NCI-H1105 treated with DMSO at 0.1 percent for 48 hours (cell line): ENCODE measurements around the gene XPC.

Experiments
- DNase-seq: peaks from one replicate; lab custom pipeline; 2025; lab: John Stamatoyannopoulos, UW

The XPC gene

DNA sequence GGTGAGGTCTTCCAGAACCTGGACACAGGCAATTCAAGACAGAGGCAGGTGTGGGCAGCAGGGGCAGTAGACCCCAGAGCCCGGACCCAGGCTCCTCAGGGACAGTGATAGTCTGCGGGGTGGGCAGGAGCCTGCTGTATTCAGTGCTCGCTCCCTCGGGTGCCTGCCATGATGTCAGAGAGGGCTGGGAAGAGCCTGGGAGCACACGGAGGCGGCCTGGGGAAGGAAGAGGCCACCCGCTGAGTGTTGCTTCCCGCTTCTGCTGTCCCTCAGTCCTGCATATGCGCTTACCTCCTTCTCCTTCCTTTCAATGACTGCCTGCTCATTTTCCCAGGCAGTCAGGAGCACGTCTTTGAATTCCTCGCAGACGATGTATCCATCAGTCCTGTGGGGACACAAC, 30.8 kb downstream of the XPC start:
- DNase-seq: no peak

DNA sequence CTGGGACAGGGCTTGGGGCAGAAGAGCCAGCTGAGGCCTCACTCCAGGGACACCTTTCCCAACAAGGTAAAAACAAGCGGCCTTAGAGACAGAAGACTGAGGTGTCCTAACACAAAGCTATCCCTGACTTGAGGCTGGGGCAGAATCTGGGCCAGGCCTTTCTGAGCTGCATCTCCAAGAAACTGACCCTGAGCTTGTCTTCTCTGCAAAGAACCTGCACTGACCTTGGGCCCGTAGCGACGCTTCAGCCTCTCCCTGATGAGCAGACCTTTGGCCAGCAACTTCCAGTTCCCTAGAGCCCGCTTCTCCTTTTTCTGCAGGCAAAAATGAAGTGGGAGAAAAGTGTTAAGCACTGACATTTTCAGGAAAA, 31.4 kb downstream of the XPC start:
- no peak for DNase-seq

DNA sequence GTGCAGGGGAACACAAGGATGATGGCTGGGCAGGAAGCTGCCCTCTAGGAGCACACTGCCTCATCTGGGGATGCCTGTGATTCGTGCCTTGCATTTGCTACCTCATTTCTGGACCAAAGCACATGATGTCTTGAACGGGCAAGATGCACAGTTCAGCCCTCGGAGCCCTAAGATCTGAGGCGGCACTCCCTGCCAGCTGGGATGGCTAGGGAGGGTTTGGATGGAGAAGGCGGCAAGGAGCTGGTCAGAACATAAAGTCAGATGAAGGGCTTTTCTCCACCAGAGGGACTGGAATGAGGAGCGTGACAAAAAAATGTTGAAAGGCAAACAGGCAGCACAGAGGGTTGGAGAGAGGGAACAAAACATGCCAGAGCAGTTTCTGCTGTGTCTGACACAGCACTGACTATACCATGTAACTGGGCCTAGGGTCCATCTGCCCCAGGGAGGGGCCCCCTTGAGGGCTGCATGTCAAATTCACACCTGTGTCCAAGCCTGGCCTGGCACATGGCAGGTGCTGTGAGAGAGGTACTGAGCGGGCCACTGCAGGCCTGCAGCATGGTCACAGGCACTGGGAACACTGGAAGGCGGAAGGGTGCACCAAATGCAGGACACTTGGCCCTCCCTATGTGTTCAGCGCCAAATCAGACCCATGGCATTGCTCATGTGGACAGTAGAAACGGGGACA, 31.9 kb downstream of the XPC start:
- DNase-seq: no peak

DNA sequence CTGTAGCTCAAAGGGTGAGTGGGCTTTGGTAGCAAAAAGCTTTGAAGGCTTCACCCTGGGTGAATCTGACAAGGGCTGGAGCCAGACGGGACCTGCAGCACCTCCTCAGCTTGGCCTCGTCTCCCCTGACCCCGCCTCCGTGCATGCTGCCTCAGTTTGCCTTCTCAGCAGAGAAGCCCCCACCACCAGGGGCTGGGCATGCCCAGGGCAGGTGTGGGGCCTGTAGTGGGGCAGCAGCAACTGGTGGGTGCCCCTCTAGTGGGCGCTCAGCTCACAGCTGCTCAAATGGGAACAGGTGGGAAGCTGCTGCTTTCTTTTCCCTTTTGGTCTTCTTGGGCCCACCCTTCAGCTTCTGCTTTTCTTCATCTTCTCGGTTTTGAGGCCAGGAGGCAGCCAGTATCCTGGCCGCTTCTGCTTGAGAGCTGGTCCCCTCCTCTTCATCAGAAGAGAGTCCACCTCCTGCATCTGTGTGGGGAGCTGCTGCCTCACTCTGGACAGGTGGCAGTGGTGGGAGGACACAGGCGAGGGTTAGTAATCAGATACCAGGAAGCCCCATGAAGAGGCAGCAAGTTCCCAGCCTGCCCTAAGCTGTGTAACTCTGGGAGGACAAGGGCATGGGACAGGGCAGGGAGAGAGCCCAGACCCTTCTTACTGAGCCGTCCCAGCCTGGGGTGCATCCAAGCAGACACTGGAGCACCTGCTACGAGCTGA, 32.6 kb downstream of the XPC start:
- no peak for DNase-seq

DNA sequence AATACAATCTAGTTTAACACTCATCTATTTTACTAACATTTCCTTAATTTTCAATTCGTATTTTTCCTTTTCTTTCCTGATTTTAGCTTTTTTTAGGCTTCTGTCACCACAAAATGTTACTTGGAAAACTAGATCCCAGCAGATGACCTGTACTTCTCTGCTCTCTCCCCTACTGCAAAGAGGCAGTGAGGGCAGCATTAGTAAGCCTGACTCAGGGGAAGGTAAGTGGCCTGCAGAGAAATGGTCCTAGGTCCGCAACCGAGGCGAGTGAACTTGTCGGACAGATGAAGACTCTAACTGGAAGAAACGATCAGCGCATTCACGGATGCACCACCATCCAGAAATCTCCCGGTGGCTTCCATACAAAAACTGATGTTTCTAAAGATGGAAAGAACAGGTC, 33.2 kb downstream of the XPC start:
- DNase-seq: no peak

DNA sequence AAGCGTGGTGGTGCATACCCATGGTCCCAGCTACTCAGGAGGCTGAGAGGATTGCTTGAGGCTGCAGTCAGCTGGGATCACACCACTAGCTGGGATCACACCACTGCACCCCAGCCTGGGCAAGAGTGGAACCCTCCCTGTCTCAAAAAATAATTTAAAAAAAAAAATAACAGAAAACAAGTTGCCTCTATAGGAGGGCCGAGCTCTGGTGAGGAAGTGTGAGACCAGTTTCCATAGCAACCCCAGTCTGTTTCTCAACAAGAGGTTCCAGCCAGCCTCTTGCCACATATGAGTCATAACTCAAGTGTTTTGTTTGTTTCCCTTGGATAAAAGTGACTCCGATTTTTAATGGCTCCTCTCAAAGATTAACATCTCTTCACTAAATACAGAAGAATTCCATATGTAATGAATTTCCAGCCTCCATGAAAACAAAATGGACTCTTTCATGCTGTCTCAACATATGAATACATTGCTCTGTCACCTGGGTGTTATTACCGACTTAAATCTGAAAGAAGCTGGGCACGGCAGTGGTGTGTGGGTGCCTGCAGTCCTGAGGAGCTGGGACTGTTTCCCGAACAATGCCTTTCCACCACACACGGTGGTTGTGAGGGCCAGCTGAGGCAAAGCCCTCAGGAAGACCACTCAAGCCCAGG, 33.9 kb downstream of the XPC start:
- peak; percentile 76 for DNase-seq

DNA sequence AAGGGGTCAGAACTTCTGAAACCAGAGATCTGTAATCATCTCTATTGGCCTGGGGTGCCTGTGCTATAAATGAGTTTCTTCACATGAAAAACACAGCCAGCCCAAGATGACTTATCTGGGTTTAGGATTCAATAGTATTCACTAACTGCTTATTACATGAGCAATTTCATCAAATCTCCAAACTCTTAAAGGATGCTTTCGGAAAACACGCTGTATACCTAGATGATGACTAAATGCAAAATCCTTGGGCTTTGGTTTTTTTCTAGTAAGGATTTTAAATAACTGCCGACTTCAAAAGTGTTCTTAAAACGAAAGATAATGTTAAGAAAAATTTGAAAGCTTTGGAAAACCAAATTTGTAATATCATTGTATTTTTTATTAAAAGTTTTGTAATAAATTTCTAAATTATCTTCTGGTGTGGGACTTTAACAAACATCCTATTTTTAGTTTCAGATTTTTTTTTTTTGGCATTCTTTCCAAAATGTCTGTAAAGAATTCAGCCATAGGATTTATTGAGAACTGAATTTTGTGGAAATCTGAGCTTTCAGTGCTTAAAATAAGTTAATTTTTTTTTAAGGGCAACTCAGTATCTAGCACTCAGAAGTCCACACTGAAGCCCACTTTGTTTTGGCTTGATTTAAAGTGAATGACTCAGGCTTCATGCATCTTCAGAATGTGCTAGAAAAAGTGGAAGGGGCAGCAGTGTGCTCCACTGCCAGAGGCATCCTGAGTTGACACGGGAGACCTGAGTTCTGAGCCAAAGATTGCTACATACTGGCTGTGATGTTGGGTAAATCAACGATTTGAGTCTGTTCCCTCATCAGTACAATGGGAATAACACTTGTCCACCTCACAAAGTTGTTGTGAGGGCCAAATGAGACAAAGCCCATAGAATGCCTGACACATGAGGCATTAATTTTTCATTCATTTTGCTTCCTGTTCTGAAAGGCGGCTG, 34.9 kb downstream of the XPC start:
- no peak for DNase-seq

DNA sequence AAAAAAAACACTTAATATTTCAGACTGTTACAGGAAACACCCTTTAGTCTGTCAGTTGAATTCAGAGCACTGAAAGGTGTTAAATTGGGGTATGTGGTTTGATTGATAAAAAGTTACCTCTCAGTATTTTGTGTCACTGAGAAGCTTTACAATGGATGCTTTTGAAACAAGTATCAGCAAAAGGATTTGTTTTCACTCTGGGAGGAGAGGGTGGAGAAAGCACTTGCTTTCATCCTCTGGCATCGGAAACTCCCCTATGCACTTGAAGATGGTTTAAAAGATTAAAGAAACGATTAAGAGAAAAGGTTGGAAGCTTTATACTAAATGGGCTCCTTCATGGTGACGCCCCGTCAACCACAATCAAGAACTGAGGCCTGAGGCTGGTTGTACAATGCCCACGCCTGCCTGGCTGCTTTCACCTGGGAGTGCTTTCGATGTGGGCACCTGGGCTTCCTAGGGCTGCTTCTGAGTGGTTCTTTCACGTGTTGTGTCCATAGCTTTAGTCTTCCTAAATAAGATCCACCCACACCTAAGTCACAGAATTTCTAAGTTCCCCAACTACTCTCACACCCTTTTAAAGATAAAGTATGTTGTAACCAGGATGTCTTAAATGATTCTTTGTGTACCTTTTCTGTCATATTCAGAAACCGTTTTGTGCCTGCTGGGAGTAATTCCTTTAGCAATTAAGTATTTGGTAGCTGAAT, 35.7 kb downstream of the XPC start:
- no peak for DNase-seq

DNA sequence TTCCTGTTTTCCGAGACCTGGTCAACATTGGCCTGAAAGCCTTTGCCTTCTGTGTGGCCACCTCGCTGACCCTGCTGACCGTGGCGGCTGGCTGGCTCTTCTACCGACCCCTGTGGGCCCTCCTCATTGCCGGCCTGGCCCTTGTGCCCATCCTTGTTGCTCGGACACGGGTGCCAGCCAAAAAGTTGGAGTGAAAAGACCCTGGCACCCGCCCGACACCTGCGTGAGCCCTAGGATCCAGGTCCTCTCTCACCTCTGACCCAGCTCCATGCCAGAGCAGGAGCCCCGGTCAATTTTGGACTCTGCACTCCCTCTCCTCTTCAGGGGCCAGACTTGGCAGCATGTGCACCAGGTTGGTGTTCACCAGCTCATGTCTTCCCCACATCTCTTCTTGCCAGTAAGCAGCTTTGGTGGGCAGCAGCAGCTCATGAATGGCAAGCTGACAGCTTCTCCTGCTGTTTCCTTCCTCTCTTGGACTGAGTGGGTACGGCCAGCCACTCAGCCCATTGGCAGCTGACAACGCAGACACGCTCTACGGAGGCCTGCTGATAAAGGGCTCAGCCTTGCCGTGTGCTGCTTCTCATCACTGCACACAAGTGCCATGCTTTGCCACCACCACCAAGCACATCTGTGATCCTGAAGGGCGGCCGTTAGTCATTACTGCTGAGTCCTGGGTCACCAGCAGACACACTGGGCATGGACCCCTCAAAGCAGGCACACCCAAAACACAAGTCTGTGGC, 36.6 kb downstream of the XPC start:
- DNase-seq: no peak

DNA sequence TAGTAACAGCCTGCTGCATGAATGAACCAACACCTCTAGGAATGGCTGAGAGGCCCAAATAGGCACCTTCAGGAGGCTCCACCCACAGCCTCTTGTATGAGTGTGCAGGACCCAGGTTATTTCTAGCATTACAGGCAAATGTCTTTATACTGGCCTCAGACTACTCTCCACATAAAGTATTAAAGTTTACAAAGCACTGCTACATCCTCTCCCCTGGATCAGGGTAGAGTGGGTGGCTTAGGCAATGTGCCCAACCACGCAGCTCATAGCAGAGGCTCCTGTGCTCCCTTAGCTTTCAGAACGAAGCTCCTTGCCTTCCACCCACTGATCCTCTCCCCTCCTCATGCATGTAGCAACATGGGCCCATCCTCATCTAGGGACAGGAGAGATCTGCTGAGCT, 37.3 kb downstream of the XPC start:
- no peak for DNase-seq

DNA sequence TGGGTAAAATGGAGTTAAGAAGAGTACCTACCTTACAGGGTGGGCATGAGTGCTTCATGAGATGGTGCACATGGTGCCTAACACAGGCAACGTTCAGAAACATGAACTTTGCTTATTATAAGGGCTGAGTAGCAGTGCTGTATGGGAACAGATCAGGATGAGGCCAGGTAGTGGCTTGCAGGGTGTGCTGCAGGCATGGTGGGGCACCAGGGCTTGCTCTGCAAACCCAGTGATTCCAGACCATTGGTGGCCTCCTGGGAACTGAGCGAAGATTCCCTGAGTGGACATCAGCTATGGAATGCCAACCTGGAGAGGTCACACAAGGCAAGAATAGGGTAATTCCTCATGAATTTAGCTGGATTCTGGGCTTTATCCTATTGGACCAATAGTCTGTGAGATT, 37.7 kb downstream of the XPC start:
- DNase-seq: no peak

DNA sequence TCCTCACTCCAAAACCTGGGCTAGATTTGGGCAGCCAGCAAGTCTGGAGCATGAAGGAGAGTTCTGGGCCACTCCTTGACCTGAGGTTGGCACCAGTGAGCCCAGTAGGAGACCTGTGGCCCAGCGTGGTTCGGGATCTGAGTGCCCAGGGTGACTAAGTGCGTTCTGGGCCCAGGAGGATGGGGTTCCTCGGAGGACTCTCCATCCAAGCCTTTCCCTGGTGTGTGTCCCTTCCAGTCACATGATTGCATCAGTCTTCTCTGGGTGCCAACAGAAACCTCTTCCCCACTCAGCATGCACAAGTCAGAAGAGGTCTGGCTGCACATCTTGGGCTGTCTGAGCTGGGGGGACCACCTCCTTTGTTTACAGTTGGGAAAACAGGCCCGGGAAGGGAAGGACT, 38.6 kb downstream of the XPC start:
- no peak for DNase-seq

DNA sequence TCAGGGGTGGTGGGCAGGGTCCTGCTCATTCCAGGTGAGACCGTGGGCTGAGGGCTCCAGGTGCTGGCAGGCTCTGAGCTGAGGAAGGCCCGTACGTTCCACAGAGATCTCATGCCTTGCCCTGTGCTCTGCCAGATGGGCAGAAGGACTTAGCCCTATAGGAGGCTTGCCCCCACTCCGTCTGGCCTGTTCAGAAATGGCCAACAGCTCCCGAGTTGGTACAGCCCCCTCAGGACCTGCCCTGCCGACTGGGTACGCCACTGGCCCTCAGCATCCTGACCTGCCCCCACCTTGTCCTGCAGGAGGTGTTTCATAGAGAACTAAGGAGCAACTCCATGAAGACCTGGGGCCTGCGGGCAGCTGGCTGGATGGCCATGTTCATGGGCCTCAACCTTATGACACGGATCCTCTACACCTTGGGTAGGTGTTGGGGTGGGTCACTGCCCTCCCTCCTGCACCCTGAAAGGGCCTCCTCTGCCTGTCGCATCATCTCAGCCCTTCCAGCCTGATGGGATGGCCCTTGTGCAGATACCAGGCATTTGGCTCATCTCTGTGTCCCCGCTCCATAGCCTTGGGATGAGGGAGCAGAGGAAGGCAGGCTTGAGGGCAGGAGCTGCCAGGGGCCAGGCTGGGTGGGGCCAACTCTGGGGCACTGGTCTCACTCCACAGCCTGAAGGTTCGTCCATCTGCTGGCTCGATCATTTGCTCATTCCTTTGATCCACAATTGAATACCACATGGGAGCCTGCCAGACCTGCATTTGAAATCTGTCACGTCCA, 39.3 kb downstream of the XPC start:
- no peak for DNase-seq

DNA sequence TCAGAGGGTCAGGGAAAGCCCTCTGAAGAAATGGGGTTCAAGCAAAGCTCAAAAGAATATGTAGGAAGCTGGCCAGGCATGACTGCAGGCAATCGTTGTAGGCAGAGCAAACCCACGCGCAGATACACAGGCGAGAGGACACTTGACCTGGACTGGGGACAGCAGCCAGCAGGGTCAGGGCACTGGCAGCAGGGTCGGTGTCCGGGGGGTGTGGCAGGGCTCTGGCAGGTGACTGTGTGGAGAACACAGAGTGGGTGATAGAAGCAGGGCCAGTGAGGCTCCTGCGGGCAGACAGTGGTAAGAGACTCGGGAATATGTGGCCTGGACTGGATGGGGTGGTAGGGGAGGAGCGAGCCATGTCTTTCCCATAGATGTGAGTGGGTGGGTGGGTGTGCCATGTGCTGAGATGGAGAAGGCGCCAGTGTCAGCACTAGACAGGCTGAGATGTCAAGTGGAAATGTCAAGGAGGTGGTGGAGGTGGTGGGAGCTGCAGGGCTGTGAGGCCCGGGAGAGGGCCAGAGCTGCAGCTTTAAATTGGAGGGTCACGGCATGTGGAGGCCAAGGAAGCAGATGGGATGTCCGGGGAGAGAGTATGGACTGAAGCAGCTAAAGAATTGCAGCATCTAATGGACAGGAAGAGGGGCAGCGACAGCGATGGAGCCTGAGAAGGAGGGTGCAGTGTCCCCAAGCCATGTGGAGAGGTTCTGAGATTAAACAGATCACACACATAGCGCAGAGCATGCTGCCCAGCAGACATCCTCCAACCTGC, 40.1 kb downstream of the XPC start:
- no peak for DNase-seq

DNA sequence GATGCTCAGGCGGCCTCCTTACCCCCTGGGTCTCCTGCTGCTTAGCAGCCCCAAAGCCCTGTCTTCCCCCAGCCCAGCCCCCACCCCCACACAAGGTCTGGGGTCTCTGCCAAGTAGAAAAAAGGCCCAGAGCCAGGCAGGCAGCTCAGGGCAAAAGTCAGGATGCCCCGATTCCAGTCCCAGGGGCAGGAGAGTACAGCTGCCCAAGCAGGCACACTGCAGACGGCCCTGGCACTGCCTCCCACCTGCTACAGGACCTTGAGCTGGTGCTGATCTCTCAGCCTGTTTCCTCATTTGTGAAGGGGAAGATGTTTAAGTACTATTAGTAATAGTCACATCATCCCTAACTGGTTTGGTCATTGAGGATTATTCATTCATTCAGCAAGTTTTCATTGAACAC, 41.0 kb downstream of the XPC start:
- DNase-seq: no peak

DNA sequence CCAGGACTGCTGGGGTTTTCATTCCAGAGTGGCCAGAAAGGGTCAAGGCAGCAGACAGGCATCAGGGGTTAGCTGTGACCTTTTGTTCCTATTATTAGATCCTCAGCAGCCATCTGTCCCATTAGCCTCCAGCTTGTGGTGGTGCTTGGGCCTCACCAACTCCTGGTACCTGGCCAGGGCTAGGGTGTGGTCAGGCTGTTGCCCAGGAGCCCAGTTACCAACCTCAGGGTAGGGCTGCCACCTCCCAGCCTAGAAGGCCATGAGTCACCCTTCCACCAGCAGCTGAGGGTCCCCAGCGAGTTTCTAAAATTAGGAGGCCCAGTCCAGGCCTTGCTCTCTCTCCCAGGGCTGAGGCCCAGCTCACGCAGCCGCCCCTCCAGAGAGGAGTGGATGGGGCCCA, 41.4 kb downstream of the XPC start:
- DNase-seq: no peak

DNA sequence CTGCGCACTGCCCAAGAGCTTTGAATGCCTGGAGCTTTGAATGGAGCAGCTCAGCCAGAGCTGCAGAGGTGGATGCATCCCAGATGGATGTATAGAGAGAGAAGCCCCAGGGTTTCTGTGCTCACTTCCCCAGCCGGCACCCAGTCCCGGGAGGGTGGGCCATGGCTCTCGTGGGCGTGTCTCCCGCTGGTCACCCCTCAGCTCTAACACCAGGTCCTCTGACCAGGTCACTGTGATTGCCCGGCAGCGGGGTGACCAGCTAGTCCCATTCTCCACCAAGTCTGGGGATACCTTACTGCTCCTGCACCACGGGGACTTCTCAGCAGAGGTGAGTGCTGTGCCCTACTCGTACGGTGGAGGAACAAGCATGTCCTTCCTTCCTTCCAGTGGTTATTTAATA, 42.8 kb downstream of the XPC start:
- no peak for DNase-seq

DNA sequence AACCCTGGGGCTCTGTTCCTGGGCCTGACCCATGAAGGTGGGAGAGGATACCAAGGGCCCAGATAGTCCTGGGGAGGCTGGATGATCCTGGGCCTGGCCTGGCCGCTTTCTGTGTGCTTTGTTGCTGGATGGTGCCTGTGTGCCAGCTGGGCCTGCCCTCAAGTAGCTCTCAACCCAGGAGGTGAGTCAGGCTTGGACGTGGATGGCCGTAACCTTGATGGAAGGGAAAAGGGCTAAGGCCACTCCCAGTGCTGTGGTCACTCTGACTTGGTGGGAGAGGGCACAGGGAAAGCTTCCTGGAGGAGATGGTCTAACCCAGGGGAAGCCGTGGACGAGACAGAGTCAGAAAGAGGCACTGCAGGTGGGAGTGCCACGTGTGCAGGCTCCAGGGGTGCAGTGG, 44.1 kb downstream of the XPC start:
- DNase-seq: no peak

DNA sequence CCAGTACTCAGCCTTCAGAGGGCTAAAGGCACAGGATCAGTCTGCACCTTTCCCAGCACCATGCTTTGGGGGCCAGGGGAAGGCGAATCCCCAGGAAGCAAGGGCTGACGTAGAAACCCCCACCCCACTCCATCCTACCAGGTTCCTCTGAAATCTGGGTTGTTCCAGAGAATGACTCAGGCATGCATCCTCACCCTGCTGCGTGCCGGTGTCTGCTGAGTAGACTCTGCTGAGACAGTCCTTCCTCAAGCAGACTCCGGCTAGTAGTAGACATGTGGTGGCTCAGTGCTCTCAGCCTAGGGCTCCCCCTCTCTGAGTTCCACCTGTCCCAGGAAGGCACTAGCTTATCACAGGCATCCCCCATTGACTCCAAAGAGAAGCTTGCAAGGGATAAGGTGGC, 44.5 kb downstream of the XPC start:
- no peak for DNase-seq
